NK-92 (cell line): ENCODE data around the gene CACNA2D4.
"Not testable (repeated sequence)": the region's sequence is repeated elsewhere in the genome, so short reads cannot be mapped to it uniquely, and the experiment has no call there.

Source experiments
- DNase-seq: peaks from one replicate; lab custom pipeline; 2025; ENCODE audit not compliant: unreplicated experiment; lab: John Stamatoyannopoulos, UW

CACNA2D4 gene

GRCh38 chr12:1820191-1820895 is 98.1 kb downstream of the CACNA2D4 start, which contains the start of gene LRTM2:
Gene LRTM2, plus strand, starts transcription at chr12:1820565. Its CDS starts 7,584 bp downstream, at chr12:1828149.
- DNase-seq, result no peak

- no peak for DNase-seq
These were observed 98.9 kb downstream of the CACNA2D4 start for GRCh38 chr12:1819571-1819970.

- DNase-seq, result no peak
These were observed 99.4 kb downstream of the CACNA2D4 start for GRCh38 chr12:1819050-1819449.

- not testable (repeated sequence) for DNase-seq
These were observed 100.5 kb downstream of the CACNA2D4 start for GRCh38 chr12:1817928-1818327.

GRCh38 chr12:1816730-1817348 is 101.6 kb downstream of the CACNA2D4 start:
- DNase-seq, result no peak

- DNase-seq, result no peak
These were observed 102.4 kb downstream of the CACNA2D4 start for GRCh38 chr12:1815814-1816729.

GRCh38 chr12:1815108-1815507 is 103.3 kb downstream of the CACNA2D4 start:
- DNase-seq, result no peak

GRCh38 chr12:1814266-1814665 is 104.2 kb downstream of the CACNA2D4 start:
- no peak for DNase-seq

- DNase-seq, result no peak
These were observed 105.7 kb downstream of the CACNA2D4 start for GRCh38 chr12:1812650-1813302.

- DNase-seq, result no peak
These were observed 106.5 kb downstream of the CACNA2D4 start for GRCh38 chr12:1811948-1812291.

GRCh38 chr12:1811281-1811947 is 107.0 kb downstream of the CACNA2D4 start:
- DNase-seq, result no peak

- DNase-seq, result no peak
These were observed 107.5 kb downstream of the CACNA2D4 start for GRCh38 chr12:1810931-1811280.

- no peak for DNase-seq
These were observed 108.1 kb downstream of the CACNA2D4 start for GRCh38 chr12:1810201-1810930.

- no peak for DNase-seq
These were observed 108.8 kb downstream of the CACNA2D4 start for GRCh38 chr12:1809591-1810190.

- no peak for DNase-seq
These were observed 109.5 kb downstream of the CACNA2D4 start for GRCh38 chr12:1808798-1809480.

GRCh38 chr12:1808036-1808797 is 110.2 kb downstream of the CACNA2D4 start:
- no peak for DNase-seq

GRCh38 chr12:1807087-1807860 is 111.2 kb downstream of the CACNA2D4 start:
- no peak for DNase-seq
